IgD-negative memory B cell (primary cell): ENCODE measurements around the gene KRTAP5-5. TPM values are rescaled to one million over a fixed set of nuclear protein-coding genes. Genes with fewer than 3 reads are reported as not detected.
"Not testable (repeated sequence)": the region's sequence is repeated elsewhere in the genome, so short reads cannot be mapped to it uniquely, and the experiment has no call there.

Experiments used
- H3K27ac Mint-ChIP-seq, 3 donors: one replicate each; pipeline ENCODE4 v1.8.0; 2020 to 2022; ENCODE audit warnings: mild to moderate bottlenecking in 3 of 3, mixed read lengths in 3 of 3, moderate library complexity in 1 of 3
- H3K27me3 Mint-ChIP-seq: one replicate; pipeline ENCODE4 v1.8.0; 2021; ENCODE audit warnings: mixed read lengths
- H3K36me3 Mint-ChIP-seq: one replicate; pipeline ENCODE4 v1.8.0; 2020; ENCODE audit warnings: mild to moderate bottlenecking, mixed read lengths
- H3K4me1 Mint-ChIP-seq, 3 donors: one replicate each; pipeline ENCODE4 v1.8.0; 2020 to 2022; ENCODE audit warnings: mixed read lengths in 3 of 3, mild to moderate bottlenecking in 1 of 3
- H3K4me3 Mint-ChIP-seq, 4 donors: one replicate each; pipeline ENCODE4 v1.8.0; 2020 to 2022; ENCODE audit warnings: mild to moderate bottlenecking in 4 of 4, mixed read lengths in 4 of 4, moderate library complexity in 3 of 4
- H3K9me3 Mint-ChIP-seq, 3 donors: one replicate each; pipeline ENCODE4 v1.8.0; 2020 to 2021; ENCODE audit warnings: mixed read lengths in 3 of 3, mild to moderate bottlenecking in 1 of 3
- polyA plus RNA-seq: library from polyadenylated mRNA; unstranded; fragments of 300-500 nt; fragmentation: Illumina TruSeq; gene quantifications from one replicate; pipeline ENCODE4 v1.2.3, GENCODE V29; 2021

KRTAP5-5 gene
- polyA plus RNA-seq, 1 donor from 2014 or later, result not detected

- H3K4me3 Mint-ChIP-seq, result no peak overlapping the region
- no peaks in the 10 kb centered on the region for H3K36me3 Mint-ChIP-seq
- peaks cover 20% of the 10 kb centered on the region for H3K27me3 Mint-ChIP-seq
- H3K9me3 Mint-ChIP-seq, result no peaks in the 10 kb centered on the region
- H3K27ac Mint-ChIP-seq, result no peak overlapping the region
- peaks cover 0 to 4% (median 0%) of the 10 kb centered on the region in 3 donors for H3K4me1 Mint-ChIP-seq
These were observed 12.9 kb downstream of the KRTAP5-5 start for GRCh38 chr11:1642288-1643145.

DNA sequence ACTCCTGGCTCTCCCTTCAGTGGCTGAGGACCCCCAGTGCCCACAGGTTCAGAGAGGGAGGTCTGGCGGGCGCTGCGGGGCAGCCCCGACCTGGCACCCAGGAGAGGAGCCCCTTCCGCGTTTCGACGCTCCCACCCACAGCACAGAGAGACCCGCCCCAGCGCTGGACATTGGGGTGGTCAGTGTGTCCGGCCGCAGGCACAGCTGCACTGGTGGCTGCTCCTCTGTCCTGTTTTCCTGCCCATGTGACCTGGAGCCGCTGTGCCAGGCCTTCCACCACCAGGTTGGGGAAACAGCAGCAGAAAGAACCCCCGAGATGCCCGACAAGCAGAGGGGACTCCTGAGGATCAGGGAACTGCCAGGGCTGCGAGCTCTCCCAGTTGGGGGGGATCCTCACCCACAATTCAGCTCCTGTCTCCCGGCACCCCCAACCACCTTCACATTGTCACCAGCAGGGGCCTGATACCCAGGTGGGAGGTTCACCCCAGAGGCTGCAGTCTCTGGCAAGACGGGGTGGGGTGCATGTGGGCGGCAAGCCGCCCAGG, 13.6 kb downstream of the KRTAP5-5 start:
- H3K27ac Mint-ChIP-seq, result no peak overlapping the region
- H3K4me1 Mint-ChIP-seq, result peaks cover 0 to 4% (median 0%) of the 10 kb centered on the region in 3 donors
- no peaks in the 10 kb centered on the region for H3K36me3 Mint-ChIP-seq
- no peaks in the 10 kb centered on the region for H3K9me3 Mint-ChIP-seq
- peaks cover 20% of the 10 kb centered on the region for H3K27me3 Mint-ChIP-seq
- no peak overlapping the region for H3K4me3 Mint-ChIP-seq

- Mint-ChIP-seq H3K4me3 (no peak overlapping the region), H3K27ac (no peak overlapping the region), H3K36me3 (no peaks in the 10 kb centered on the region), H3K9me3 (no peaks in the 10 kb centered on the region), H3K4me1 (peaks cover 0 to 4% (median 0%) of the 10 kb centered on the region in 3 donors), H3K27me3 (peaks cover 16% of the 10 kb centered on the region)
These were observed 15.2 kb downstream of the KRTAP5-5 start for GRCh38 chr11:1644601-1645356.

GRCh38 chr11:1645357-1645821, 15.8 kb downstream of the KRTAP5-5 start:
- Mint-ChIP-seq H3K4me1 (peaks cover 0 to 4% (median 0%) of the 10 kb centered on the region in 3 donors), H3K9me3 (no peaks in the 10 kb centered on the region), H3K27ac (no peak overlapping the region), H3K4me3 (no peak overlapping the region), H3K27me3 (peaks cover 12% of the 10 kb centered on the region), H3K36me3 (no peaks in the 10 kb centered on the region)

DNA sequence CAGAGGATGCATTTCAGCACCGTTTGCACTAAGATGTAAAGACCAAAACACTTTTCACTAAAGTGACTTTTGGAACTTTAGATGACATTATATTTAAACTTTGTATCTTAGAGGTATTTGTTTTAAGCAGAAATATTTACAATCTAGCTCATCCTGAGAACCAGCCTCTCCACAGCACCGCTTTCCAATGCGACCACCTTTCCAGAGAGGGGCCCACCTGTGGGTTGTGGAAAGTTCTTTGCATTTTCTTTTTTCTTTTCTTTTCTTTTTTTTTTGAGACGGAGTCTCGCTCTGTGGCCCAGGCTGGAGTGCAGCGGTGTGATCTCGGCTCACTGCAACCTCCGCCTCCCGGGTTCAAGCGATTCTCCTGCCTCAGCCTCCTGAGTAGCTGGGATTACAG, 17.0 kb downstream of the KRTAP5-5 start:
- not testable (repeated sequence) for H3K9me3 Mint-ChIP-seq, H3K4me3 Mint-ChIP-seq, H3K27ac Mint-ChIP-seq, H3K36me3 Mint-ChIP-seq, H3K4me1 Mint-ChIP-seq
- H3K27me3 Mint-ChIP-seq, result peaks cover 14% of the 10 kb centered on the region

GRCh38 chr11:1647901-1648652, 18.5 kb downstream of the KRTAP5-5 start:
- Mint-ChIP-seq H3K4me3 (no peak overlapping the region), H3K27ac (no peak overlapping the region), H3K27me3 (peaks cover 14% of the 10 kb centered on the region), H3K36me3 (no peaks in the 10 kb centered on the region), H3K4me1 (peaks cover 0 to 2% (median 0%) of the 10 kb centered on the region in 3 donors), H3K9me3 (no peaks in the 10 kb centered on the region)

GRCh38 chr11:1648653-1649420, 19.3 kb downstream of the KRTAP5-5 start:
- Mint-ChIP-seq H3K27me3 (peaks cover 18% of the 10 kb centered on the region), H3K4me1 (peaks cover 0 to 2% (median 0%) of the 10 kb centered on the region in 3 donors), H3K36me3 (no peaks in the 10 kb centered on the region), H3K4me3 (no peak overlapping the region), H3K27ac (no peak overlapping the region), H3K9me3 (no peaks in the 10 kb centered on the region)

GRCh38 chr11:1650034-1650917, 20.7 kb downstream of the KRTAP5-5 start:
- Mint-ChIP-seq H3K9me3 (no peaks in the 10 kb centered on the region), H3K27ac (no peak overlapping the region), H3K4me3 (no peak overlapping the region)

DNA sequence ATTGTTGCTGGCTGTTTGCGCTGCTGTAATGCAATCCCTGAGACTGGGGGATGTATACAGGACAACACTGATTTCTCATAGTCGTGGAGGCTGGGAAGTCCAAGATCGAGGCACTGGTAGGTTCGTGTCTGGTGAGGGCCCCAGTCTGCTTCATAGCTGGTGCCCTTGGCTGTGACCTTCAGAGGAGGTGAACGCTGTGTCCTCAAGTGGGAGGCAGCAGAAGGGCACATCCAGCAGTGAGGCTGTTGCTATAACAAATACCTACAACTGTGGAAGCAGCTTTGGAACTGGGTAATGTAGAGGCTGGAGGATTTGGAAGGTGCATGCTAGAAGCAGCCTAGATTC, 21.3 kb downstream of the KRTAP5-5 start:
- Mint-ChIP-seq H3K27me3 (peaks cover 22% of the 10 kb centered on the region), H3K4me1 (peaks cover 0 to 2% (median 0%) of the 10 kb centered on the region in 3 donors), H3K4me3 (no peak overlapping the region), H3K36me3 (peaks cover 1% of the 10 kb centered on the region), H3K27ac (no peak overlapping the region), H3K9me3 (no peaks in the 10 kb centered on the region)

More at GRCh38 chr11:1650034-1650917, 20.7 kb downstream of the KRTAP5-5 start:
- peaks cover 16% of the 10 kb centered on the region for H3K27me3 Mint-ChIP-seq
- peaks cover 0 to 2% (median 0%) of the 10 kb centered on the region in 3 donors for H3K4me1 Mint-ChIP-seq
- H3K36me3 Mint-ChIP-seq, result peaks cover 1% of the 10 kb centered on the region

DNA sequence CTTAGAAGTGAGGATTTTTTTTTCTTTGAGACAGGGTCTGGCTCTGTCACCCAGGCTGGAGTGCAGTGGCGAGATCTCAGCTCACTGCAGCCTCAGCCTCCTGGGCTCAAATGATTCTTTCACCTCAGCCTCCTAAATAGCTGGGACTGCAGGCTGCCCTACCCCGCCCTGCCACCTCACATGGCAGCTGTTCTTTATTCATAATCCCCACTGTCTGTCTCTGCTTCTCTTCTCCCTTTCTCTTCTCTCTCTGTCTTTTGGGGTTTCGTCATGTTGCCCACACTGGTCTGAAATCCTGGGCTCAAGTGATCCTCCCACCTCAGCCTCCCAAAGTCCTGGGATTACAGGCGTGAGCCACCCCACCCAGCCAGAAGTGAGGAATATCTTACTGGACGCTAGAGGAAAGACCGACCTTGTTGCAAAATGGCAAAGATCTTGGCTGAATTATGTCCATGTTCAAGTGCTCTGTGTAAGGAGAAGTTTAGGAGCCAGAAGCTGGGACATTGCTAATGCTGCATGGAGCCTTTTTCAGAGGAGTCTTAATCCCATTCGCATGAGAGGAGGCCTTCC, 21.9 kb downstream of the KRTAP5-5 start:
- no peak overlapping the region for H3K4me3 Mint-ChIP-seq
- no peaks in the 10 kb centered on the region for H3K9me3 Mint-ChIP-seq
- peaks cover 0 to 2% (median 0%) of the 10 kb centered on the region in 3 donors for H3K4me1 Mint-ChIP-seq
- H3K36me3 Mint-ChIP-seq, result peaks cover 1% of the 10 kb centered on the region
- H3K27me3 Mint-ChIP-seq, result peaks cover 25% of the 10 kb centered on the region
- peak overlapping the region in 1 of 3 donors; percentile 9 for H3K27ac Mint-ChIP-seq

DNA sequence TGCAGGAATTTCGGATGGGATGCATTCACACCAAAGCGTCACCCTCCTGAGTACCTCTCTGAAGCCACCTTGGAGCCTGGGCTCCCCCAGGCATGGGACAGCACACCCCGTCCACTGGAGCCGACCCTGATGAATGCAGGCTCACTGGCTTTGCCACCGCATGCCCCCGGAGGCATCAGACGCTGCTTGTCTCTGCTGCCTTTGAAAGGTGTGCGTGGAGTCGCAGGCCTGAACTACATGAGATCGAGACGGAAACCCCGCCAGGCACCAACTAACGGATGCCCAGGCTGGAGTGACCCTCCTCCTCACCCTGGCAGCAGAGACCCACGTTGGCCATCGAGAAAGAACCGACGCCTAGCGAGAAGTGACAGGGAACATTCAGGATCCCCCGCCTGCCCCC, 22.5 kb downstream of the KRTAP5-5 start:
- H3K36me3 Mint-ChIP-seq, result peaks cover 1% of the 10 kb centered on the region
- H3K4me1 Mint-ChIP-seq, result peaks cover 0 to 2% (median 0%) of the 10 kb centered on the region in 3 donors
- no peak overlapping the region for H3K4me3 Mint-ChIP-seq
- peaks cover 30% of the 10 kb centered on the region for H3K27me3 Mint-ChIP-seq
- peak overlapping the region in 1 of 3 donors; percentile 9 for H3K27ac Mint-ChIP-seq
- H3K9me3 Mint-ChIP-seq, result no peaks in the 10 kb centered on the region

DNA sequence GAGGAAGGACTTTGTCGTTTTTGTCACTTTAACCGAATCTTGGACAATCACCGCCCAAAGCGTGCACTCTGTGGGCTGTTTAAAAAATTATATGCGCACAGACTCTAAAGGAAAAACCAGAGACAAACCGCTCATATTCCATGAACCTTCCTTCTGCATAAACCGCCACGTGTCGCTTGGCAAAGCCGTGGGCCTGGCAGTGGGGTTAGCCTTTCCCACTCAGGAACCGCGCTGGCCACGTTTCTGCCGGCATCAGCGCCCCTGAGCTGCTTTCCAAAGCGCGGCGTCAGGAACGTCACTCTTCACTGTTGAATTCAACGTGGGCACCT, 22.8 kb downstream of the KRTAP5-5 start:
- no peak overlapping the region for H3K4me3 Mint-ChIP-seq
- H3K36me3 Mint-ChIP-seq, result peaks cover 1% of the 10 kb centered on the region
- H3K27ac Mint-ChIP-seq, result no peak overlapping the region

More for the DNA sequence above, 22.8 kb downstream of the KRTAP5-5 start:
- Mint-ChIP-seq H3K27me3 (peaks cover 30% of the 10 kb centered on the region), H3K9me3 (no peaks in the 10 kb centered on the region), H3K4me1 (no peaks in the 10 kb centered on the region)
